Measurements from ENCODE around the gene DSCAM. TPM values are rescaled to one million over a fixed set of nuclear protein-coding genes. Genes with fewer than 3 reads are reported as not detected.

Gene DSCAM
- total RNA-seq, 2 donors from 2014 or later = 18.5 to 25.5 TPM

GRCh38 chr21:40796464-40796863, 50.5 kb downstream of the DSCAM start:
- Mint-ChIP-seq H3K36me3 (ENCODE audit: low read depth) (peaks cover 4% of the 10 kb centered on the region), H3K4me1 (no peaks in the 10 kb centered on the region), H3K9me3 (peaks cover 34% of the 10 kb centered on the region), H3K27ac (no peak overlapping the region), H3K27me3 (ENCODE audit: insufficient read depth) (no peaks in the 10 kb centered on the region), H3K4me3 (no peak overlapping the region)
- Histone ChIP-seq H3K4me3 (ENCODE audit: low read length) (no peak overlapping the region), H3K27ac (ENCODE audit: low read depth, low read length) (no peak overlapping the region), H3K9me3 (ENCODE audit: control insufficient read depth, low read length) (peaks cover 37% of the 10 kb centered on the region), H3K9ac (ENCODE audit: extremely low read depth, low read length, poor library complexity, severe bottlenecking) (no peak overlapping the region), H3K4me1 (ENCODE audit: control insufficient read depth, insufficient read depth, low read length) (no peaks in the 10 kb centered on the region), H3K36me3 (ENCODE audit: control insufficient read depth, insufficient read depth, low read length) (no peaks in the 10 kb centered on the region), H3K27me3 (ENCODE audit: control insufficient read depth, insufficient read depth, low read length, poor library complexity, severe bottlenecking) (no peaks in the 10 kb centered on the region)
- no peak for TF ChIP-seq CTCF (conservative IDR thresholded peaks at IDR 0.05)
- WGBS, 2 experiments (ENCODE audit: insufficient coverage in 1 of 2, insufficient read length in 1 of 2) = 70% methylated on average over 1 of the region's 1 CpG; no CpG with 5 or more reads in 1 of the 2 experiments
- no peak for DNase-seq

GRCh38 chr21:40795313-40795712, 51.6 kb downstream of the DSCAM start:
- Histone ChIP-seq H3K27ac (ENCODE audit: low read depth, low read length) (no peak overlapping the region), H3K9ac (ENCODE audit: extremely low read depth, low read length, poor library complexity, severe bottlenecking) (no peak overlapping the region), H3K4me1 (ENCODE audit: control insufficient read depth, insufficient read depth, low read length) (no peaks in the 10 kb centered on the region), H3K4me3 (ENCODE audit: low read length) (no peak overlapping the region), H3K36me3 (ENCODE audit: control insufficient read depth, insufficient read depth, low read length) (no peaks in the 10 kb centered on the region), H3K9me3 (ENCODE audit: control insufficient read depth, low read length) (peaks cover 26% of the 10 kb centered on the region), H3K27me3 (ENCODE audit: control insufficient read depth, insufficient read depth, low read length, poor library complexity, severe bottlenecking) (no peaks in the 10 kb centered on the region)
- Mint-ChIP-seq H3K4me1 (no peaks in the 10 kb centered on the region), H3K9me3 (peaks cover 25% of the 10 kb centered on the region), H3K4me3 (no peak overlapping the region), H3K36me3 (ENCODE audit: low read depth) (peaks cover 2% of the 10 kb centered on the region), H3K27me3 (ENCODE audit: insufficient read depth) (no peaks in the 10 kb centered on the region), H3K27ac (no peak overlapping the region)
- 80 to 84% methylated on average over 1 to 3 of the region's 3 CpGs for WGBS, 2 experiments (ENCODE audit: insufficient coverage in 1 of 2, insufficient read length in 1 of 2)
- no peak for DNase-seq
- no peak for TF ChIP-seq CTCF (conservative IDR thresholded peaks at IDR 0.05)

- Mint-ChIP-seq H3K27me3 (ENCODE audit: insufficient read depth) (no peaks in the 10 kb centered on the region), H3K36me3 (ENCODE audit: low read depth) (no peaks in the 10 kb centered on the region)
- H3K9me3 ChIP-seq (ENCODE audit: control insufficient read depth, low read length) = peaks cover 2% of the 10 kb centered on the region
These were observed 54.1 kb downstream of the DSCAM start for GRCh38 chr21:40792691-40793456.

More at GRCh38 chr21:40792691-40793456, 54.1 kb downstream of the DSCAM start:
- Histone ChIP-seq H3K36me3 (ENCODE audit: control insufficient read depth, insufficient read depth, low read length) (no peaks in the 10 kb centered on the region), H3K4me3 (ENCODE audit: low read length) (no peak overlapping the region), H3K27ac (ENCODE audit: low read depth, low read length) (no peak overlapping the region), H3K4me1 (ENCODE audit: control insufficient read depth, insufficient read depth, low read length) (no peaks in the 10 kb centered on the region), H3K9ac (ENCODE audit: extremely low read depth, low read length, poor library complexity, severe bottlenecking) (no peak overlapping the region), H3K27me3 (ENCODE audit: control insufficient read depth, insufficient read depth, low read length, poor library complexity, severe bottlenecking) (no peaks in the 10 kb centered on the region)
- no peak for DNase-seq
- no peak for TF ChIP-seq CTCF (conservative IDR thresholded peaks at IDR 0.05)
- 85 to 93% methylated on average over 4 of the region's 4 CpGs for WGBS, 2 experiments (ENCODE audit: insufficient coverage in 1 of 2, insufficient read length in 1 of 2)
- Mint-ChIP-seq H3K9me3 (peaks cover 3% of the 10 kb centered on the region), H3K27ac (no peak overlapping the region), H3K4me1 (peaks cover 2% of the 10 kb centered on the region), H3K4me3 (no peak overlapping the region)

Data from endodermal cell (in vitro differentiated cells).